Suprapubic skin (tissue), 3 donors: ENCODE data around the gene LRRC28.

ENCODE experiments used
- CTCF ChIP-seq, 2 donors: fragments of 200-600 bp in 1 of 2; fragments of 450-650 bp in 1 of 2; sonication (generic) in 1 of 2; IDR thresholded peaks; one replicate each; pipeline ENCODE4 v1.5.1; 2016 to 2019; ENCODE audit warnings: antibody characterized with exemption in 2 of 2, mild to moderate bottlenecking in 1 of 2, moderate library complexity in 1 of 2
- EP300 ChIP-seq: sonication (generic); formaldehyde crosslinking; IDR thresholded peaks from one replicate; pipeline ENCODE4 v1.6.1; 2017; ENCODE audit warnings: antibody characterized with exemption
- POLR2A ChIP-seq, 2 donors: fragments of 450-650 bp; IDR thresholded peaks; one replicate each; pipeline ENCODE4 v1.6.1; 2017; ENCODE audit warnings: antibody characterized with exemption in 2 of 2, mild to moderate bottlenecking in 2 of 2, moderate library complexity in 2 of 2

- no peak for TF ChIP-seq EP300
- no peak for TF ChIP-seq CTCF (IDR thresholded peaks at IDR 0.05)
- no peak for TF ChIP-seq POLR2A (IDR thresholded peaks at IDR 0.05)
Measured at GRCh38 chr15:99421758-99422157, 170.5 kb downstream of the LRRC28 start.
